Measurements from ENCODE around the gene LZTFL1. TPM values are rescaled to one million over a fixed set of nuclear protein-coding genes. Genes with fewer than 3 reads are reported as not detected.

LZTFL1 gene
- total and polyA plus RNA-seq, 2 experiments from 2014 or later = 14.3 to 25.1 TPM

DNA sequence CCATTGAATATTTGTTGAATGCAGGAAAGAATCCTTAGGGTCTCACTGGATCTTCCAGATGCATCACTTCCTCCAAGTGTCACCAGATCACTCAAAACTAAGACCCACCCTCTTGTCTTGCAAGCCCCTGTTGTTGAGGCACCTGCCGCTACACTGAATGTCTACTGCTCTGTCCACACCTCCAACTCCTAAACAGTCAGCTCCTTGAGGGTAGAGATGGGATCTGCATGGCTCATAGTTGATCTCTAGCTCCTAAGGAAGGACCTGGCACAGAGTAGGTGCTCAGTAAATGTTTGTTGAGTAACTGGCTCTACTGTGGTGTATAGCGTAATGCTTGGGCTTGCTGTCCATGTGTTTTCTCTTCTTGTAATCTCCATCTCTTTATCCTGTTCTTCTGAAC is 54.4 kb downstream of the LZTFL1 start:
- Histone ChIP-seq H3K27me3 (no peaks in the 10 kb centered on the region), H3K9me2 (replicated peaks; ENCODE audit: insufficient read depth) (no peaks in the 10 kb centered on the region), H2AFZ (no peak overlapping the region), H4K20me1 (ENCODE audit: insufficient read depth, poor library complexity, severe bottlenecking) (no peaks in the 10 kb centered on the region), H3K36me3 (replicated peaks; ENCODE audit: insufficient read depth, low read depth) (no peaks in the 10 kb centered on the region), H3K4me2 (no peak overlapping the region), H3K4me3 (no peak overlapping the region), H3K79me2 (no peaks in the 10 kb centered on the region), H3K4me1 (ENCODE audit: insufficient read depth) (no peaks in the 10 kb centered on the region), H3K9me3 (ENCODE audit: low read depth) (no peaks in the 10 kb centered on the region), H3K27ac (no peak overlapping the region)
- 96% methylated on average over 2 of the region's 2 CpGs for WGBS (ENCODE audit: low lambda C conversion rate, missing lambda C conversion rate)
- no peak for TF ChIP-seq EZH2phosphoT487 (IDR thresholded peaks at IDR 0.05; ENCODE audit: low read depth, severe bottlenecking, unreplicated experiment)
- TF ChIP-seq, protein P1, sequence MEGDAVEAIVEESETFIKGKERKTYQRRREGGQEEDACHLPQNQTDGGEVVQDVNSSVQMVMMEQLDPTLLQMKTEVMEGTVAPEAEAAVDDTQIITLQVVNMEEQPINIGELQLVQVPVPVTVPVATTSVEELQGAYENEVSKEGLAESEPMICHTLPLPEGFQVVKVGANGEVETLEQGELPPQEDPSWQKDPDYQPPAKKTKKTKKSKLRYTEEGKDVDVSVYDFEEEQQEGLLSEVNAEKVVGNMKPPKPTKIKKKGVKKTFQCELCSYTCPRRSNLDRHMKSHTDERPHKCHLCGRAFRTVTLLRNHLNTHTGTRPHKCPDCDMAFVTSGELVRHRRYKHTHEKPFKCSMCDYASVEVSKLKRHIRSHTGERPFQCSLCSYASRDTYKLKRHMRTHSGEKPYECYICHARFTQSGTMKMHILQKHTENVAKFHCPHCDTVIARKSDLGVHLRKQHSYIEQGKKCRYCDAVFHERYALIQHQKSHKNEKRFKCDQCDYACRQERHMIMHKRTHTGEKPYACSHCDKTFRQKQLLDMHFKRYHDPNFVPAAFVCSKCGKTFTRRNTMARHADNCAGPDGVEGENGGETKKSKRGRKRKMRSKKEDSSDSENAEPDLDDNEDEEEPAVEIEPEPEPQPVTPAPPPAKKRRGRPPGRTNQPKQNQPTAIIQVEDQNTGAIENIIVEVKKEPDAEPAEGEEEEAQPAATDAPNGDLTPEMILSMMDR (IDR thresholded peaks at IDR 0.05; ENCODE audit: poor library complexity) = no peak
- no peak for TF ChIP-seq EZH2 (IDR thresholded peaks at IDR 0.05; ENCODE audit: borderline replicate concordance)
- DNase-seq (ENCODE audit: low spot score) = no peak

DNA sequence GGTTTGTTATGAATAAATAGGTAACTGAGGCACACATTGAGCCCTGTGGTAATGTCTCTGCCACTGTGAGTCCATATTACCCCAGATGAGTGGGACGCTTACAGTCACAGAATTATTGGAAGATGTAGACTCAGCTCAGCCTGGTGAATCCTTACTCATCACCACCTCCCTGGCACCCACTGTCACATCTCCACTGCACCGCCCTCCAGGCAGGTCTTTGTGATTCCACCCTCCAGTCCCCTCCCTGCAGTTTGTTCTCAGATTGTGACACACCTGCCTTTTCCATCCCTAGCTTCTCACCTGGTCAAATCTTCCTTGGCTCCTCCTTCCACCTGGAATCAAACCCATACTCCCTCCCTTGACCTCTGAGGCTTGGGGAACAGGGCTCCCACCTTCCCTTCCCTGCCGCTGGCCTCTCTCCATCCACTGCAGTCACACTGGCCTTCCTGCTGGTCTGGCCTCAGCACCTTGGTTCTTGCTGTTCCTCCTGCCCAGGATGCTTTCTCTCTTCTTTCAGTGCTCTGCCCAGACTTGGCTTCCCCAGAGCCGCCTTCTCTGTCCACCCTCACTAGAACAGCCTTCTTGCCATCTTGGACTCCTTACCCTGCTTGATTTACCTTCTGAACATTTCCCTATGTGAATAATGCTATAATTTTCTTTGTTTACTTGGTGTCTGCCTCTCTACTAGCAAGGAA is 55.0 kb downstream of the LZTFL1 start:
- H3K4me2 ChIP-seq = no peak overlapping the region
- WGBS (ENCODE audit: low lambda C conversion rate, missing lambda C conversion rate) = 67% methylated on average over 4 of the region's 4 CpGs
- no peaks in the 10 kb centered on the region for H3K79me2 ChIP-seq
- DNase-seq (ENCODE audit: low spot score) = no peak
- no peaks in the 10 kb centered on the region for H3K9me3 ChIP-seq (ENCODE audit: low read depth)
- no peaks in the 10 kb centered on the region for H3K4me1 ChIP-seq (ENCODE audit: insufficient read depth)
- no peak for TF ChIP-seq EZH2 (IDR thresholded peaks at IDR 0.05; ENCODE audit: borderline replicate concordance)
- TF ChIP-seq, protein P1 (IDR thresholded peaks at IDR 0.05; ENCODE audit: poor library complexity) = no peak
- no peak for TF ChIP-seq EZH2phosphoT487 (IDR thresholded peaks at IDR 0.05; ENCODE audit: low read depth, severe bottlenecking, unreplicated experiment)
- no peak overlapping the region for H2AFZ ChIP-seq
- no peaks in the 10 kb centered on the region for H3K36me3 ChIP-seq (replicated peaks; ENCODE audit: insufficient read depth, low read depth)
- no peaks in the 10 kb centered on the region for H4K20me1 ChIP-seq (ENCODE audit: insufficient read depth, poor library complexity, severe bottlenecking)
- H3K27ac ChIP-seq = no peak overlapping the region
- no peak overlapping the region for H3K4me3 ChIP-seq
- H3K9me2 ChIP-seq (replicated peaks; ENCODE audit: insufficient read depth) = no peaks in the 10 kb centered on the region
- no peaks in the 10 kb centered on the region for H3K27me3 ChIP-seq

DNA sequence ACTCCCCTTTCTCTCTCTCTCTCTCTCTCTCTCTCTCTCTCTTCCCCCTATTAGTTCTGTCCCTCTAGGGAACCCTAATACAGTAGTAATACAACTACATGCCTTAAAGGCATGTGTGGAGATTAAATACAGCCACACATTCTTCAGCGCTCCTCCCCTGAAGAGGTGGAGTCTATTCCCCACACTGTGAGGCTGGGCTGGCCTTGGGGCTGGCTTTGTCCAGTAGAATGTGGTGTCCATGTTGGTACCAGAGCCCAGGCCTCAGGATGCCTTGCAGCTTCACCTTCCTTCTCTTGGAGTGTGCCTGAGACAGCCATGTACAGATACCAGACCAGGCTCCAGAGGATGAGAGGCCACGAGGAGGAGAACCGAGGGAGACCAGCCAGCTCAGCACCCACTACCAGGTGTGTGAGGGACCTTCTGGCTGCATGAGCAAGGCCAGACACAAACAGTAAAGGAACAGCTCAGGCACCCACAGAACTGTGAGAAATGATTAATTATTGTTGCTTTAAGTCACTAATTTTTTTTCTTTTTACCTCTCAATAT is 56.2 kb downstream of the LZTFL1 start:
- TF ChIP-seq, protein P1 (IDR thresholded peaks at IDR 0.05; ENCODE audit: poor library complexity) = no peak
- TF ChIP-seq EZH2 (IDR thresholded peaks at IDR 0.05; ENCODE audit: borderline replicate concordance) = no peak
- no peak for TF ChIP-seq EZH2phosphoT487 (IDR thresholded peaks at IDR 0.05; ENCODE audit: low read depth, severe bottlenecking, unreplicated experiment)
- no peaks in the 10 kb centered on the region for H3K36me3 ChIP-seq (replicated peaks; ENCODE audit: insufficient read depth, low read depth)
- H3K4me2 ChIP-seq = no peak overlapping the region
- H3K27ac ChIP-seq = no peak overlapping the region
- DNase-seq (ENCODE audit: low spot score) = no peak
- no peaks in the 10 kb centered on the region for H3K79me2 ChIP-seq
- H3K9me3 ChIP-seq (ENCODE audit: low read depth) = no peaks in the 10 kb centered on the region
- H3K9me2 ChIP-seq (replicated peaks; ENCODE audit: insufficient read depth) = no peaks in the 10 kb centered on the region
- H3K4me3 ChIP-seq = no peak overlapping the region
- H4K20me1 ChIP-seq (ENCODE audit: insufficient read depth, poor library complexity, severe bottlenecking) = no peaks in the 10 kb centered on the region
- 91% methylated on average over 3 of the region's 3 CpGs for WGBS (ENCODE audit: low lambda C conversion rate, missing lambda C conversion rate)
- no peak overlapping the region for H2AFZ ChIP-seq
- no peaks in the 10 kb centered on the region for H3K4me1 ChIP-seq (ENCODE audit: insufficient read depth)
- H3K27me3 ChIP-seq = no peaks in the 10 kb centered on the region
